ENCODE measurements around the gene SUN3.

DNA sequence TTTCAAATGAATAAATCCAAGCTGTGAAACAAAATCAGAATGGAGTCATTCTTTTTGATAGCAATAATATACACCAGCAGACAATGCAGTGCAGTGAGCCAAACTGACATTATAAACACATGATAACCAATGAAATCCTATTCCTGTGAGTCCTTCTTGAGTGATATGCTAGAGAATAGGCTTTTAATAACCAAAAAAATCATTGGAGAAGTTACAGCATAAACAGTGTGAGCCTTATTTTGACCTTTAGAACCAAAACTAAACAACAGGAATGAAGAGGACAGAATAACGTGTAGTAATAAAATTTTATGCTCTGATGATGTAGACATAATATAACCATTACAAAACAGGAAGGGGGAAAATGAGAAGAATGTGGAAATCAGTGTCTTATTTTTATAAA is 58.1 kb downstream of the SUN3 start:
- TF ChIP-seq, protein P1, sequence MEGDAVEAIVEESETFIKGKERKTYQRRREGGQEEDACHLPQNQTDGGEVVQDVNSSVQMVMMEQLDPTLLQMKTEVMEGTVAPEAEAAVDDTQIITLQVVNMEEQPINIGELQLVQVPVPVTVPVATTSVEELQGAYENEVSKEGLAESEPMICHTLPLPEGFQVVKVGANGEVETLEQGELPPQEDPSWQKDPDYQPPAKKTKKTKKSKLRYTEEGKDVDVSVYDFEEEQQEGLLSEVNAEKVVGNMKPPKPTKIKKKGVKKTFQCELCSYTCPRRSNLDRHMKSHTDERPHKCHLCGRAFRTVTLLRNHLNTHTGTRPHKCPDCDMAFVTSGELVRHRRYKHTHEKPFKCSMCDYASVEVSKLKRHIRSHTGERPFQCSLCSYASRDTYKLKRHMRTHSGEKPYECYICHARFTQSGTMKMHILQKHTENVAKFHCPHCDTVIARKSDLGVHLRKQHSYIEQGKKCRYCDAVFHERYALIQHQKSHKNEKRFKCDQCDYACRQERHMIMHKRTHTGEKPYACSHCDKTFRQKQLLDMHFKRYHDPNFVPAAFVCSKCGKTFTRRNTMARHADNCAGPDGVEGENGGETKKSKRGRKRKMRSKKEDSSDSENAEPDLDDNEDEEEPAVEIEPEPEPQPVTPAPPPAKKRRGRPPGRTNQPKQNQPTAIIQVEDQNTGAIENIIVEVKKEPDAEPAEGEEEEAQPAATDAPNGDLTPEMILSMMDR (IDR thresholded peaks at IDR 0.05), result no peak
- no peak for TF ChIP-seq NPAS2 (CRISPR knock-in tag; IDR thresholded peaks at IDR 0.05; ENCODE audit: borderline replicate concordance)

All from A549 (cell line).